NCI-H146 treated with DMSO at 0.1 percent for 48 hours (cell line): ENCODE measurements around the gene SP6.

Experiments
- DNase-seq: peaks from one replicate; lab custom pipeline; 2025; ENCODE audit not compliant: unreplicated experiment; lab: John Stamatoyannopoulos, UW

SP6 gene

GRCh38 chr17:47838636-47839035 lies 12.3 kb downstream of the SP6 start:
- no peak for DNase-seq

GRCh38 chr17:47837401-47838039 lies 13.4 kb downstream of the SP6 start:
- no peak for DNase-seq

GRCh38 chr17:47836601-47837000 lies 14.4 kb downstream of the SP6 start:
- DNase-seq, result no peak

DNA sequence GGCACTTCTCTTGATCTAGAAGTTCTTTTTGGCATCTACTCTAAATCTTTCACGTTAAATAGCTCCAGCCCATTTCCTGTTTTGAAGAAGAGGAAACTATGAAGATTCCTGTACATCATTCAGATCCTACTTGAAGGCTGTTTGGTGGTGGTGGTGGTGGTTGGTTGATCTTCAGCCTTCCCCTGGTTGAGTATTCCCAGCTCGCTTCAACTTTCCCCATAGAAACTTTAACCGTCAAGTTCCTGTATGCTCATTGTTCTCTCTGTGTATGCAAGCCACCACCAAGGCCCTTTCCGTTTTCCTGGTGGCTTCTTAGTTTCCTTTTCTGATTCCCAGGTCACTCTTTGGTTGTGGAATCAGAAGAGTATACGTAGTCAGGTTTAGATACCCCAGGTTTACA lies 16.2 kb downstream of the SP6 start:
- DNase-seq, result no peak

DNA sequence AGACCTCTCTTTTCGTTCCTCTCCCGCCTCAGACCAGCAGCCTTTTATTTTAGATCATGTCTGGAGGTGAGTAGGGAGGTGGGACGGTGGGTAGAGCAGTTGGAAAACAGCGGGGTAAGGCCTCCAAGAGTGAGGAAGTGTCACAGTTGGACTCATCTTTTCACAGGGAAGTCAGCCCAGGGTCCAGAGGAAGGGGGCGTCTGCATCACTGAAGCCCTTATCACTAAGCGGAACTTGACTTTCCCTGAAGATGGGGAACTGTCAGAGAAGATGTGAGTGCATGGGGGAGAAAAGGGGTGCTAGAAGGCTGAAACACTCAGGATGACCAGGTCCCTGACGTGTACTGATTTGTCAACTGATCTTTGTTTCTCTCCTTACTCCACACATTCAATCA lies 19.0 kb downstream of the SP6 start:
- no peak for DNase-seq

DNA sequence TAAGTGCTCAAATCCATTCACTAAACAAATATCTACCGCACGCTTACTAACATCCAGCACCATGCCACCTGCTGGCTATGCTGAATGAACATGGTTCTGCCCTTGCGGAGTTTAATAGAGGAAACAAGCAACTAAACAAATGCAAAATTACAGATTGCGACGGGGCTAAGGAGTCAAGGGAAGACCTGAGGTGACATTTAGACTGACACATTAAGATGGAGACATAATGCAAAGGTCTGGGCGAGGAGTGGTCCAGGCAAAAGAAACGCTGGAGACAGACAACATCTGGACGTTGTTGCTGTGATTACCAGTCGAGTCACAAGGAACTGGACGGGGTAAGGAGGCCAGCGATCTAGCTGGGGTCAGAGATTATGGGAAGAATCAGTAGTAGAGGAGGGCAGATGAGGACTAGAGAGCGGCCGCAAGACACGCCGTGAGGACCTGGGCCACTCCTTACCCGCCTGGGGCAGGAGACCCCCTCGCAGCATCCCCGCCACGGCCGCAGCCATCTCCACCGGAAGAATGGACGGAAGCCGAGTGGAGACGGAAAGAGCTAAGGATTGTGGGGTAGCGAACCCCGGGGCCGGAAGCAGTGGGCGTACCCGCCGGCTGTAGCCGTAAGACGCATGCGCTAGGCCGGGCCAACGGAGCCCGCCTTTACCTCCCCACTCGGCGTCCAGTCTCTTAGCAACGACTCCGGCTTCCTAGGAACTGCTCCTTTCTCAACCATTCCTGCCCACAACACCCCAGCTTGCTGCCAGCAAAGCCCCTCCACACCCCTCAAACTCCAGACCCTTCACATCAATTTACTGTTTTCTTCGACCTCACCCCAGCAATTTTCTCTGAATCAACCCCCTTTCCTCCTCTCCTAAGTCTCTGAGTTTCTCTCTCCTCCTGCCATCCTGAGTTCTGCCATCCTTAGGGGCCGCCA lies 19.7 kb downstream of the SP6 start, which contains the start of the genes LRRC46 and MRPL10:
TSS of gene LRRC46 (plus strand) at position 668 of the 931 bp plus-strand sequence. CDS start 320 bp downstream, outside the sequence.
TSS of gene MRPL10 (minus strand) at position 539 of the 931 bp plus-strand sequence. CDS start at position 509, 30 bp downstream.
- peak; percentile 91 for DNase-seq

- DNase-seq, result no peak
These were observed 20.5 kb downstream of the SP6 start for GRCh38 chr17:47830396-47831002.

GRCh38 chr17:47829870-47830269 lies 21.1 kb downstream of the SP6 start:
- no peak for DNase-seq

GRCh38 chr17:47823519-47823918 lies 27.4 kb downstream of the SP6 start:
- DNase-seq, result no peak

GRCh38 chr17:47822785-47823184 lies 28.2 kb downstream of the SP6 start:
- no peak for DNase-seq

- peak; percentile 65 for DNase-seq
These were observed 29.3 kb downstream of the SP6 start, which contains the start of gene OSBPL7 for GRCh38 chr17:47821424-47822391. Gene OSBPL7, minus strand, starts transcription at chr17:47821794. Its CDS starts 1,516 bp downstream, at chr17:47820278.

- DNase-seq, result no peak
These were observed 29.9 kb downstream of the SP6 start for GRCh38 chr17:47821031-47821423.

GRCh38 chr17:47820033-47820789 lies 30.8 kb downstream of the SP6 start:
- DNase-seq, result no peak

DNA sequence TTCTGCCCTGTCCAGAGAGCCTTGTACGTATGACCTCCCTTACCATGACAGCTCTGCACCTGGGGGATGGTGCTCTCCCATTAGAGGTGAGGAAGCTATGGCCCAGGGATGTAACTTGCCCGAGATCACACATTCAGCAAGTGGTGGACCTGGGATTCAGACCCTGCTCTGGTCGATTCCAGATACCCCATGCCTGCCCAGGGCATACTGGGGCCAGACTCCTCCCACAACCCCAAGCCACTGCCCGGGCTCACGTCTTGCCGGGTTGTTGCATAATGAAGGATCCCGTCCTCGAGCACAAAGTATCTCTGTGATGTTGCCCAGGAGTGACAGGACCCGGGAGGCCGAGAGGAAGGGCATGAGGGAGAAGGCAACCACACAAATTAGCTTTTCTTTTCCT lies 31.5 kb downstream of the SP6 start:
- no peak for DNase-seq

- no peak for DNase-seq
These were observed 32.8 kb downstream of the SP6 start for GRCh38 chr17:47818002-47818695.

GRCh38 chr17:47816947-47817346 lies 34.0 kb downstream of the SP6 start:
- DNase-seq, result no peak

DNA sequence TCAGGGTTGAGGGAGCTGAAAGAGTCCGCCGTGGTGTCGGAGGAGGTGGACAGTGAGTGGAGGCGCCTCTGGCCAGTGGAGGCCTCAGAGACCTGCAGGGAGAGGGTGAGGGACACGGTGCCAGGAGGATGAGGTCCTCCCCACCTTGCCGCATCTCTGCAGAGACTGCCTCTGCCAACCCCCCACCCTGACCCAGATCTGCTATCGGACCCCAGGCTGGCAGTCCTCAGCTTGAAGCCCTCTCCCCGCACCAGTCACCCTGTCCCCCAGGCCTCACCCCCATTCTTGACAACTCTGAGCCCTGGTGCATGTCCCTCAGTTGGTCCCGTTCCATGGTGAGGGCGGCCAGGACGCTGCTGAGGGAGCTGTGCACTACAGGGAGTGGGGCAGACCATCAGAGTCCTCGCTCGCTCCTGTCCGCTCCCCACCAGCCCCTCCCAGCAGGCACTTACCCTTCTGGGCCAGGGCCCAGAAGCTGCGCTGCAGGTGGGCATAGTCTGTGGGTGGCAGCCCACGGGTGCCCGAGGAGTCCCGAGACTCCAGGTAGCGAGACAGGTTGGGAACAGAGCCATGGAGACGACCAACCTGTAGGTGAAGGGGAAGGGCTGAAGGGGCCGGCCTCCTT lies 34.7 kb downstream of the SP6 start:
- no peak for DNase-seq

GRCh38 chr17:47815106-47815918 lies 35.7 kb downstream of the SP6 start:
- DNase-seq, result no peak
